HUES64 (cell line): ENCODE results near the gene PDGFA.

Source experiments
- H3K27ac ChIP-seq: 2 replicates; pipeline ENCODE4 v1.7.0; 2013; ENCODE audit warnings: low read depth, low read length, inconsistent platforms
- H3K27me3 ChIP-seq: 2 replicates; pipeline ENCODE4 v1.6.1; 2013; ENCODE audit warnings: mild to moderate bottlenecking, low read length; ENCODE audit not compliant: insufficient read depth
- H3K36me3 ChIP-seq: 2 replicates; pipeline ENCODE4 v1.6.1; 2013; ENCODE audit warnings: mild to moderate bottlenecking, low read length; ENCODE audit not compliant: insufficient read depth
- H3K4me1 ChIP-seq: 2 replicates; pipeline ENCODE4 v1.6.1; 2013; ENCODE audit warnings: mild to moderate bottlenecking, low read length, moderate library complexity; ENCODE audit not compliant: insufficient read depth
- H3K4me3 ChIP-seq: 2 replicates; pipeline ENCODE4 v1.5.1; 2013; ENCODE audit warnings: mild to moderate bottlenecking, low read length, moderate library complexity
- H3K9ac ChIP-seq: 2 replicates; pipeline ENCODE4 v1.6.1; 2013; ENCODE audit warnings: mild to moderate bottlenecking, low read depth, low read length
- H3K9me3 ChIP-seq: 2 replicates; pipeline ENCODE4 v1.6.1; 2013; ENCODE audit warnings: low read depth, low read length; ENCODE audit not compliant: insufficient read depth
- WGBS: fragments of 150-250, 120-280 bp; methylation state at CpG from one replicate; pipeline ENCODE4 v1.1.7; 2013; ENCODE audit warnings: missing lambda C conversion rate; 5-methylcytosine and 5-hydroxymethylcytosine counted together

PDGFA gene

GRCh38 chr7:480531-481218 lies 39.0 kb downstream of the PDGFA start:
- no peak overlapping the region for H3K27ac ChIP-seq
- H3K27me3 ChIP-seq = no peaks in the 10 kb centered on the region
- H3K36me3 ChIP-seq = no peaks in the 10 kb centered on the region
- 65% methylated on average over 14 of the region's 14 CpGs for WGBS
- H3K4me1 ChIP-seq = peaks cover 15% of the 10 kb centered on the region
- H3K4me3 ChIP-seq = no peak overlapping the region
- H3K9ac ChIP-seq = no peak overlapping the region
- no peaks in the 10 kb centered on the region for H3K9me3 ChIP-seq

- peaks cover 10% of the 10 kb centered on the region for H3K4me1 ChIP-seq
- WGBS = 62% methylated on average over 15 of the region's 15 CpGs
- H3K4me3 ChIP-seq = no peak overlapping the region
- H3K27me3 ChIP-seq = no peaks in the 10 kb centered on the region
- no peak overlapping the region for H3K9ac ChIP-seq
- H3K27ac ChIP-seq = no peak overlapping the region
- no peaks in the 10 kb centered on the region for H3K36me3 ChIP-seq
- H3K9me3 ChIP-seq = no peaks in the 10 kb centered on the region
Observed at GRCh38 chr7:479948-480499, 39.6 kb downstream of the PDGFA start.

GRCh38 chr7:479115-479947 lies 40.3 kb downstream of the PDGFA start:
- no peaks in the 10 kb centered on the region for H3K36me3 ChIP-seq
- no peak overlapping the region for H3K27ac ChIP-seq
- 85% methylated on average over 20 of the region's 20 CpGs for WGBS

GRCh38 chr7:477626-478220 lies 41.9 kb downstream of the PDGFA start:
- H3K4me1 ChIP-seq = no peaks in the 10 kb centered on the region
- 84% methylated on average over 17 of the region's 17 CpGs for WGBS
- H3K4me3 ChIP-seq = no peak overlapping the region
- H3K27ac ChIP-seq = no peak overlapping the region
- no peak overlapping the region for H3K9ac ChIP-seq
- no peaks in the 10 kb centered on the region for H3K9me3 ChIP-seq
- H3K27me3 ChIP-seq = no peaks in the 10 kb centered on the region
- H3K36me3 ChIP-seq = no peaks in the 10 kb centered on the region

More at GRCh38 chr7:479115-479947, 40.3 kb downstream of the PDGFA start:
- H3K27me3 ChIP-seq = no peaks in the 10 kb centered on the region
- no peak overlapping the region for H3K4me3 ChIP-seq
- H3K9me3 ChIP-seq = no peaks in the 10 kb centered on the region
- no peak overlapping the region for H3K9ac ChIP-seq
- H3K4me1 ChIP-seq = peaks cover 3% of the 10 kb centered on the region; the same call in 1 of the 2 replicates

- Histone ChIP-seq H3K36me3 (no peaks in the 10 kb centered on the region), H3K27me3 (no peaks in the 10 kb centered on the region), H3K4me3 (no peak overlapping the region), H3K4me1 (no peaks in the 10 kb centered on the region), H3K27ac (no peak overlapping the region), H3K9me3 (no peaks in the 10 kb centered on the region), H3K9ac (no peak overlapping the region)
- WGBS = 88% methylated on average over 33 of the region's 33 CpGs
Observed at GRCh38 chr7:476736-477360, 42.8 kb downstream of the PDGFA start.

GRCh38 chr7:475951-476441 lies 43.6 kb downstream of the PDGFA start:
- Histone ChIP-seq H3K9me3 (no peaks in the 10 kb centered on the region), H3K27me3 (no peaks in the 10 kb centered on the region), H3K36me3 (no peaks in the 10 kb centered on the region), H3K9ac (no peak overlapping the region), H3K4me1 (no peaks in the 10 kb centered on the region), H3K4me3 (no peak overlapping the region), H3K27ac (no peak overlapping the region)
- WGBS = 88% methylated on average over 15 of the region's 15 CpGs

- Histone ChIP-seq H3K9me3 (no peaks in the 10 kb centered on the region), H3K27ac (no peak overlapping the region), H3K27me3 (no peaks in the 10 kb centered on the region), H3K4me3 (no peak overlapping the region), H3K4me1 (no peaks in the 10 kb centered on the region), H3K36me3 (no peaks in the 10 kb centered on the region), H3K9ac (no peak overlapping the region)
- 93% methylated on average over 6 of the region's 7 CpGs for WGBS
Observed at GRCh38 chr7:475425-475728, 44.3 kb downstream of the PDGFA start.

- no peak overlapping the region for H3K4me3 ChIP-seq
- H3K4me1 ChIP-seq = no peaks in the 10 kb centered on the region
- 88% methylated on average over 23 of the region's 23 CpGs for WGBS
Observed at GRCh38 chr7:474605-475424, 44.8 kb downstream of the PDGFA start.

GRCh38 chr7:473870-474604 lies 45.6 kb downstream of the PDGFA start:
- 89% methylated on average over 13 of the region's 14 CpGs for WGBS
- Histone ChIP-seq H3K4me1 (no peaks in the 10 kb centered on the region), H3K36me3 (no peaks in the 10 kb centered on the region), H3K9ac (no peak overlapping the region), H3K27me3 (no peaks in the 10 kb centered on the region), H3K9me3 (no peaks in the 10 kb centered on the region), H3K27ac (no peak overlapping the region), H3K4me3 (no peak overlapping the region)

More at GRCh38 chr7:474605-475424, 44.8 kb downstream of the PDGFA start:
- no peak overlapping the region for H3K9ac ChIP-seq
- H3K9me3 ChIP-seq = no peaks in the 10 kb centered on the region
- no peaks in the 10 kb centered on the region for H3K27me3 ChIP-seq
- no peaks in the 10 kb centered on the region for H3K36me3 ChIP-seq
- H3K27ac ChIP-seq = no peak overlapping the region

- 90% methylated on average over 18 of the region's 18 CpGs for WGBS
- H3K27me3 ChIP-seq = no peaks in the 10 kb centered on the region
Observed at GRCh38 chr7:473211-473734, 46.4 kb downstream of the PDGFA start.

More at GRCh38 chr7:473211-473734, 46.4 kb downstream of the PDGFA start:
- no peak overlapping the region for H3K9ac ChIP-seq
- H3K4me3 ChIP-seq = no peak overlapping the region
- H3K27ac ChIP-seq = no peak overlapping the region
- no peaks in the 10 kb centered on the region for H3K36me3 ChIP-seq
- no peaks in the 10 kb centered on the region for H3K4me1 ChIP-seq
- H3K9me3 ChIP-seq = no peaks in the 10 kb centered on the region
